ENCODE results near the gene GK2.

GK2 gene

DNA sequence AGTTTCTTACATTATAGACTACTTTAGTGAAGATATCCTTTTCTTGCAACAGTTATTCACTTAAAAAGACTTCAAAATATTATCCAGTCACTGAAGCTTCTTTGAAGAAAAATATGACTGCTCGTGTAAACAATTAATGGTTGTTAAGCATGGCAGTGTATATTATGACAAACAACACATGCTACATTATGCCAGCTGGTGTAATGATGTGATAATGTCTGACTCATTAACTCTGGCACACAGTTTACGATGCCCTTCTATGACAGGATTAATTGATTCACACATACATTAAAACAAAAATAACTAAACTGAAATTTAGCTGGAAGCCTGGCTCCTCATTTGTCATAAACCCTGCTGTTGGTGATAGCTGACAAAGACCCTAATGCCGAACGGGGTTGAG lies 22.4 kb downstream of the GK2 start:
- DNase-seq (ENCODE audit: low read depth), result no peak

DNA sequence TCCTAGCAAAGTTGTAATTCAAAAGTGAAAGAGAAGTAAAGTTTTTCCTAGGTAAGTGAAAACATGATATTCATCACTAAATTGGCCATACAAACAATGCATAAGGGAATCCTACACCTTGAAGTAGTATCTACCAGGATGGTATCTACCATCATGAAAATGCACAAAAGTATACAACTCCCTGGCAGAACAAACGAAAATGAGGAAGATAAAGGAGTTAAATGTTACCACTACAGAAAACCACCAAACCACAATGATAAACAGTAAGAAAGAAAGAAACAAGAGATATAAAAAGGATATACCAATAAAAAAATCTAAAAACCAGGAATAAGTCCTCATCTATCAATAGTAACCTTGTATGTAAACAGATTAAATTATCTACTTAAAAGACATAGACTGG lies 26.9 kb downstream of the GK2 start:
- DNase-seq (ENCODE audit: low read depth), result no peak

DNA sequence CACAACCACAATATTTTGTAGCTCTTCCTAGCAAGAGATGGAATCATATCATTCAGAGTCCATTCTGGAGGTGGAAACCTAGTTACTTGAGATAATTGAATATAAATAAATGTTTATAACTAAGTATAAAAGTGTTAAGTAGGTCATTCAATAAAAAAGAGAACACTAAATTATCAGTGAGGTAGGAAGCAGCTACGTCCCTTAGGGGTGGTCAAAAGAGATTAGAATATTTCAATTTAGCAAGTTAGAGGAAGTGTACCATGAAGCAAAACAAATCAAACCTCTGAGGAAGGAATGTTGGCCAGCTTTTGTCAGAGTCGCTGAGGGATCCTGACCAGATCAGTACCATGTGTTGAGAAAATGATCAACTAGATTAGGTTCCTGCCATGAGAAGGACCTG lies 38.0 kb downstream of the GK2 start:
- no peak for DNase-seq (ENCODE audit: low read depth)

DNA sequence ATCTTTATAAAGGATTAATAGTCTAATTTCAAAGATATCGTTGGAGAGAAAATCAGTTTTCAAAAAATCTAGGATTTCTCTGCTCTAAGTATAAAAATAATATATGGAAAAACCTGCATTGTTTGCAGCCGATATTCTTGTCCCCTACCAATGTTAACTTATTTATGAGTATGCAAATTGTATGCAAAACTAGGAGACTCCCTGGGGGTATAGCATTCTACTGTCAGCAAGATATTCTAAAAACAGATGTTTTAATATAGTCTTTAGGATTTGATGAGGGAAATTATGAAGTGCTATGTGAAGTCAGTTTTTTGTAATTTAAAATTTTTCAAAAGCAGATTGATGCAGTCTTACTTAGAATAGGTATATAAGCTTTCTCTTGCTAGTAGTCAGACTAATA lies 40.9 kb downstream of the GK2 start:
- DNase-seq (ENCODE audit: low read depth), result no peak

DNA sequence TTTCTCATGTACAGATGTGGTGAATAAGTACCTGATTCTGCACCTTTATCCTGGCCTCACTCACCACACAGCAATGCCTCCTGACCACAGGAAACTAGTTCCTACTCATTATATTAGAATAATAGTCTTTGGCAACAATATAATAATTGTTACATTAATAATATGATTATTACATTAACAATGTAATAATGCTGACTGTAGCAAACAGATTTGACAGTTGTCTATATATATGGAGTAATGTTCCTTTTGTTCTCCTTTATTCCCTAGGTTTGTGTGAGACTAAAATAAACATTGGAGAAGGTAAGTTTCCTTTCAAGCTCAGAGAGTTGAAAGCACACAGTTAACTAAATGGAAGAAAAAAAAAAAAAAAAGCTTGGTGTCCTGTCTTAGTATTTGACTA lies 41.6 kb downstream of the GK2 start:
- no peak for DNase-seq (ENCODE audit: low read depth)

DNA sequence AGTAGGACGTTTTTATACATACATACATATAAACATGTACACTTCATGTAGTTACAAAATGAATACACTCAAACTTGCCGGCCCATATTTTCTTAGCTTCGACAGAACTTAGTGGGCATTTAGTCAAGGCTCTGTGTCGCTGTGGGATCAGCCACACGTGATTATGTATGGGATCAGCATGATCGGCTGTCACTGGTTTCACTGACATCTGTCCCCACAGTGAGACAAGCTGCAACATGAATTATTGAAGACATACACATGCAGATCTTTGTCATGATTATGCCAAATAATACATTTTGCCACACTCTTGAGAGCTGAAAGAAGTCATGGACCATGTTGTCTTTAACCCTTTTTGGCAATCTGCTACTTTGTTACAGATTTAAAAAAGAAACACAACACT lies 44.0 kb downstream of the GK2 start:
- DNase-seq (ENCODE audit: low read depth), result no peak

DNA sequence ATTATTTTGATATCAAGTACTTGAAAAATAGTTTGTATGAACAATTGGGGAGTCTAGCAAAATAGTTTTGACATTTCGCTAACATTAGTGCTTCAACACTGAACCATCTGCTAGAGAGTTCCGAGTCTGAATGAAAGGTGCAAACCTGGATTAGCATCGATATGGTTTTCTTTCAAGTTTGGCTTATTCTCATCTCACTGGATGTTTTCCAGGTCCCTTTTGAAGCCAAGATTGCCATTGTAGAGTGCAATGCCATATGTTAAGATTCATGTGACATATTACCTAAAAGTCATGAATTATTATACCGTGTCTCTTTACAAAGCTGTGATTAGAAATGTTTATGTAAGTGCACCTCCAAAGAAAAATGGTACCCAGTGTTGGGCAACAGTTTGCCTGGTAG lies 45.4 kb downstream of the GK2 start:
- DNase-seq (ENCODE audit: low read depth), result no peak

DNA sequence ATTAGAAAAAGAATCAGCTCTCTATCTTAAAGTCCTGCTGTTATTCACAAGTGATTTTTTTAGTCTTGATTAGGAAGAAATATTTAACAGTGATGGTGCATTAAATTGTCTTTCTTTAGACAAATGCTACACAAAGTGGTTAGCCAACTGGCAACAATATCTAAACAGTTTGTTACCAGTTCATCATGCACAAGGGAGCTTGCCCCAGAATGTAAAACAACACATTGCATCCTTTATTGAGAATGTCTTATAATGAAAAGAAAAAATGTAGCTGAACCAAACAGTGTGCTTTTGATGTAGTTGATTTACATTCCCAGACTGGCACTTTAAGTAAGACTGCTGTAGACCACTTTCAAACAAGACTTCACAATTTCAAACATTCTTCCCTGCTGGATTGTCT lies 48.0 kb downstream of the GK2 start:
- DNase-seq (ENCODE audit: low read depth), result no peak

DNA sequence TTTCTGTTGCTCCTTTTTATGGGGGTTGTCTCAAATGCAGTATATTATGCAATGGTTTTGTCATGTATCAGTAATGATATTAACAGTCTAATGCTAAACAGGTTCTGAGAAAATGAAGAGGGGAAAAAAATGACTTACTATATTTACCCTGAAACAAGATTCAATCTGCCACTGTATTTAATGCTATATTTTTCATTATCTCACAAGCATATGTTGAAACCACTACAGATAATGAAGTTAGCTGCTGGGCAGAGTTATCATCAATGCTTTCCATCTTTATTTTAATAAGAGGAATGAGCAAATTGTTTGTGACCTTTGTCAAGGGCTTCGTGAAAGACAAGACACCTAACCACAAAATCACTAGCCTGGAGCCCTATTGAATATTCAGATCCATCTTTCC lies 49.6 kb downstream of the GK2 start:
- DNase-seq (ENCODE audit: low read depth), result no peak

DNA sequence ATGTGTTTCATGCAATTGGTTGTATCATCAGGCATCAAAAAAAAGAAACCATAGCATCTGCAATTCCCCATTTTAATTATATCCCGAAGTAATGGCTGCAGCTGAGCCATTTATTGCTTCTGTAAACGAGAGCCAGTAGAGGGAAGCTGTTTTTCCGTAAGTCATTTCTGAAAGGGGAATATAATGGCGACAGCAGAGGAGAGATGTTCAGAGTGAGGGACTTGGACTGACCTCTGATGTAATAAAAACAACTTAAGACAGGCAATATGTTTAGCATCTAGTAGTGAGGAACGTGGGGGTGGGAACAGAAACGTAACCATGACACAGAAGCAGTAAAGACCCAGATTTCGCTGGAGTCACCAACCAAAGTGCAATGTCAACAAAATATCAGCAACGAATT lies 50.7 kb downstream of the GK2 start:
- DNase-seq (ENCODE audit: low read depth), result no peak
